ENCODE results near the gene B3GLCT.
A peak's percentile ranks its signal among the peaks of the same experiment; 100 is the strongest.

The B3GLCT gene

GRCh38 chr13:31248965-31249539 is 49.3 kb downstream of the B3GLCT start:
- no peak for DNase-seq
- peaks cover 6 to 15% of the 10 kb centered on the region in 2 donors for H3K9me3 Mint-ChIP-seq
- no peak for ATAC-seq (replicated peaks)

DNA sequence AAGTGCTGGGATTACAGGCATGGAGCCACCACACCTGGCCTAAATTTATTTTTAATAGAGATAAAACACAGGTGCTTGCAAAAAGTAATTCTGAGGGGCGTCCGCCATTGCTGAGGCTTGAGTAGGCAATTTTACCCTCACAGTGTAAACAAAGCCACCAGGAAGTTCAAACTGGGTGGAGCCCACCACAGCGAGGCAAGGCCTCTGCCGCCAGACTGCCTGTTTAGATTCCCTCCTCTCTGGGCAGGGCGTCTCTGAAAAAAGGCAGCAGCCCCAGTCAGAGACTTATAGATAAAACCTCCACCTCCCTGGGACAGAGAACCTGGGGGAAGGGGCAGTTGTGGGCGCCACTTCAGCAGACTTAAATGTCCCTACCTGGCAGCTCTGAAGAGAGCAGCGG is 50.7 kb downstream of the B3GLCT start:
- H3K27ac Mint-ChIP-seq, result no peak overlapping the region
- peaks cover 23 to 24% of the 10 kb centered on the region in 2 donors for H3K36me3 Mint-ChIP-seq
- H3K4me1 Mint-ChIP-seq, result no peaks in the 10 kb centered on the region
- peaks cover 6 to 17% of the 10 kb centered on the region in 2 donors for H3K9me3 Mint-ChIP-seq
- ATAC-seq (replicated peaks) (no peak), DNase-seq (no peak)
- no peaks in the 10 kb centered on the region for H3K27me3 Mint-ChIP-seq
- no peak overlapping the region for H3K4me3 Mint-ChIP-seq

More at GRCh38 chr13:31248965-31249539, 49.3 kb downstream of the B3GLCT start:
- H3K4me3 Mint-ChIP-seq, result no peak overlapping the region
- no peaks in the 10 kb centered on the region for H3K4me1 Mint-ChIP-seq
- H3K27ac Mint-ChIP-seq, result no peak overlapping the region
- H3K27me3 Mint-ChIP-seq, result no peaks in the 10 kb centered on the region
- H3K36me3 Mint-ChIP-seq, result peaks cover 20 to 24% of the 10 kb centered on the region in 2 donors

DNA sequence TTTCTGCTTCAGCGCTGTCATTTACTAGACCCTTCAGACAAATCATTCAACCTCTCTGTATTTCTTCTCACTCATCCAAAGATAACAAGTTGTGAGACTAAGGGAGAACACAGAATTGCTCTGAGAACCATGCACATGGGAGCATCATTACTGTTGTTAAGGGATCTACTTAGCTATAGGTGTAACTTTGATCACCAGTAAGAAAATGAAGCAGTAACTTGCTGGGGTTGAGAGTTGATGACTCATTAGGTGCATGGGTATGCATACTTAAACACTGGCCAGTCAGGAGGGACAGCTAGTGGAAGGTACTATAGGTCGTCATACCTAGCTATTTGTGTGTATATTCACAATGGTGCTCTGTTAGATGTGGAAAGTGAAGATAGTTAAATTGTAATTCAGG is 61.5 kb downstream of the B3GLCT start:
- Mint-ChIP-seq H3K4me1 (no peaks in the 10 kb centered on the region), H3K27me3 (no peaks in the 10 kb centered on the region), H3K27ac (no peak overlapping the region), H3K4me3 (no peak overlapping the region), H3K36me3 (peaks cover 14 to 19% of the 10 kb centered on the region in 2 donors), H3K9me3 (no peaks in the 10 kb centered on the region)
- DNase-seq, result no peak
- no peak for ATAC-seq (replicated peaks)

GRCh38 chr13:31263346-31263745 is 63.6 kb downstream of the B3GLCT start:
- Mint-ChIP-seq H3K4me1 (no peaks in the 10 kb centered on the region), H3K27ac (no peak overlapping the region), H3K27me3 (no peaks in the 10 kb centered on the region), H3K4me3 (no peak overlapping the region), H3K9me3 (no peaks in the 10 kb centered on the region), H3K36me3 (peaks cover 14 to 22% of the 10 kb centered on the region in 2 donors)
- no peak for ATAC-seq (replicated peaks)
- no peak for DNase-seq

DNA sequence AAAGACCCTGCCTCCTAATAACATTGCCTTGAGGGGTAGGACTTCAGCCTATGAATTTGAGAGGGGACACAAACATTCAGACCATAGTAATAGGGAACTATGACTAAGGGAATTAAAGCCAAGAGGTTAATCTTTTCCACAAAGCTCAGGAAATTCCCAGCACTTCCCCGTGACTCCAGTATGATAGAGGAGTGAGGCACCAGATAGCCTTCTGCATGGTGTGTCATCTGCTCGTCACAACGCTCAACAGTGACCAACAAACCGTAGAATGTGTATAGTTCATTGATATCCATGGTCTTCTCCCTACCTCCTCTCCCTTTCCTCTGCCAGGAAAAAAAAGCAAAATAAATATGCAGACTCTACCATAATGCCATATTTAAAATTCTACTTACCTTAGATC is 64.4 kb downstream of the B3GLCT start:
- Mint-ChIP-seq H3K27me3 (no peaks in the 10 kb centered on the region), H3K36me3 (peaks cover 14 to 23% of the 10 kb centered on the region in 2 donors), H3K9me3 (no peaks in the 10 kb centered on the region), H3K27ac (no peak overlapping the region), H3K4me3 (no peak overlapping the region), H3K4me1 (no peaks in the 10 kb centered on the region)
- DNase-seq (no peak), ATAC-seq (replicated peaks) (no peak)

- H3K36me3 Mint-ChIP-seq, result peaks cover 19 to 41% of the 10 kb centered on the region in 2 donors
- no peaks in the 10 kb centered on the region for H3K4me1 Mint-ChIP-seq
- H3K27me3 Mint-ChIP-seq, result no peaks in the 10 kb centered on the region
- H3K27ac Mint-ChIP-seq, result no peak overlapping the region
- ATAC-seq (replicated peaks) (no peak), DNase-seq (no peak)
- H3K9me3 Mint-ChIP-seq, result peaks cover 6 to 9% of the 10 kb centered on the region in 2 donors
- H3K4me3 Mint-ChIP-seq, result no peak overlapping the region
Observed at GRCh38 chr13:31267126-31267784, 67.5 kb downstream of the B3GLCT start.

GRCh38 chr13:31274390-31274789 is 74.6 kb downstream of the B3GLCT start:
- Mint-ChIP-seq H3K4me1 (no peaks in the 10 kb centered on the region), H3K9me3 (peaks cover 9 to 16% of the 10 kb centered on the region in 2 donors), H3K4me3 (no peak overlapping the region), H3K27ac (no peak overlapping the region), H3K27me3 (no peaks in the 10 kb centered on the region), H3K36me3 (peaks cover 39 to 67% of the 10 kb centered on the region in 2 donors)
- ATAC-seq (replicated peaks), result no peak
- DNase-seq, result no peak

DNA sequence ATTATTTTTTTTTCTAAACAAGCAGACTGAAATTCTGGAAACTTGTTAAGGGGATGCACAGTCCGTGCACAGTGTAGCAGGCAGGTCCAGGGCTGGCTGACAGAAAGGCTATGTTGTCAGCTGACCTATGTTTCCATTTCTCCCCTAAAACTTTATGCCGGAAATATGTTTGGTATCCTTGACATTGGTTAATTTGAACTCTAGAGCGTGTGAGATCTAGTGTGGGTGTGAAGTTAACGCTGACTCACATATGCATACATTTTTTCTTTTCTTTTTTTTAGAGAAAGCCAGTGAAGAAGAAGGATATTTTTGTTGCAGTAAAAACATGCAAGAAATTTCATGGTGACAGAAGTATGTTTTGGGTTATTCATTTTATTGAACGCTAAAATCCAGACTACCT is 76.6 kb downstream of the B3GLCT start:
- H3K36me3 Mint-ChIP-seq, result peaks cover 28 to 53% of the 10 kb centered on the region in 2 donors
- no peaks in the 10 kb centered on the region for H3K4me1 Mint-ChIP-seq
- no peaks in the 10 kb centered on the region for H3K27me3 Mint-ChIP-seq
- H3K27ac Mint-ChIP-seq, result no peak overlapping the region
- no peak for ATAC-seq (replicated peaks)
- no peak overlapping the region for H3K4me3 Mint-ChIP-seq
- DNase-seq, result no peak
- peaks cover 4 to 7% of the 10 kb centered on the region in 2 donors for H3K9me3 Mint-ChIP-seq

GRCh38 chr13:31278869-31279268 is 79.1 kb downstream of the B3GLCT start:
- DNase-seq (no peak), ATAC-seq (replicated peaks) (no peak)
- Mint-ChIP-seq H3K4me3 (no peak overlapping the region), H3K9me3 (peaks cover 4 to 7% of the 10 kb centered on the region in 2 donors), H3K27ac (no peak overlapping the region), H3K4me1 (no peaks in the 10 kb centered on the region), H3K36me3 (peaks cover 27 to 43% of the 10 kb centered on the region in 2 donors), H3K27me3 (no peaks in the 10 kb centered on the region)

GRCh38 chr13:31282741-31283455 is 83.1 kb downstream of the B3GLCT start:
- H3K27me3 Mint-ChIP-seq, result no peaks in the 10 kb centered on the region
- H3K4me1 Mint-ChIP-seq, result peaks cover 0 to 1% of the 10 kb centered on the region in 2 donors
- no peak overlapping the region for H3K4me3 Mint-ChIP-seq
- DNase-seq (no peak), ATAC-seq (replicated peaks) (no peak)
- no peak overlapping the region for H3K27ac Mint-ChIP-seq
- peaks cover 6 to 8% of the 10 kb centered on the region in 2 donors for H3K9me3 Mint-ChIP-seq
- H3K36me3 Mint-ChIP-seq, result peaks cover 19 to 26% of the 10 kb centered on the region in 2 donors

GRCh38 chr13:31286930-31287329 is 87.2 kb downstream of the B3GLCT start:
- Mint-ChIP-seq H3K4me1 (peaks cover 0 to 1% of the 10 kb centered on the region in 2 donors), H3K4me3 (no peak overlapping the region), H3K27ac (no peak overlapping the region), H3K27me3 (no peaks in the 10 kb centered on the region), H3K9me3 (peaks cover 25 to 29% of the 10 kb centered on the region in 2 donors), H3K36me3 (peaks cover 39 to 48% of the 10 kb centered on the region in 2 donors)
- no peak for DNase-seq
- ATAC-seq (replicated peaks), result no peak

GRCh38 chr13:31301119-31301518 is 101.3 kb downstream of the B3GLCT start:
- peaks cover 29 to 51% of the 10 kb centered on the region in 2 donors for H3K36me3 Mint-ChIP-seq
- peaks cover 0 to 3% of the 10 kb centered on the region in 2 donors for H3K4me1 Mint-ChIP-seq

GRCh38 chr13:31310356-31310755 is 110.6 kb downstream of the B3GLCT start:
- H3K27ac Mint-ChIP-seq, result no peak overlapping the region
- H3K9me3 Mint-ChIP-seq, result peaks cover 20 to 37% of the 10 kb centered on the region in 2 donors
- no peak overlapping the region for H3K4me3 Mint-ChIP-seq
- peaks cover 35 to 39% of the 10 kb centered on the region in 2 donors for H3K36me3 Mint-ChIP-seq
- ATAC-seq (replicated peaks) (no peak), DNase-seq (no peak)
- no peaks in the 10 kb centered on the region for H3K4me1 Mint-ChIP-seq
- H3K27me3 Mint-ChIP-seq, result no peaks in the 10 kb centered on the region

More at GRCh38 chr13:31301119-31301518, 101.3 kb downstream of the B3GLCT start:
- Mint-ChIP-seq H3K9me3 (peaks cover 7 to 8% of the 10 kb centered on the region in 2 donors), H3K27me3 (no peaks in the 10 kb centered on the region), H3K27ac (no peak overlapping the region), H3K4me3 (no peak overlapping the region)
- ATAC-seq (replicated peaks) (peak in 1 of 2 donors; percentile 38), DNase-seq (no peak)

DNA sequence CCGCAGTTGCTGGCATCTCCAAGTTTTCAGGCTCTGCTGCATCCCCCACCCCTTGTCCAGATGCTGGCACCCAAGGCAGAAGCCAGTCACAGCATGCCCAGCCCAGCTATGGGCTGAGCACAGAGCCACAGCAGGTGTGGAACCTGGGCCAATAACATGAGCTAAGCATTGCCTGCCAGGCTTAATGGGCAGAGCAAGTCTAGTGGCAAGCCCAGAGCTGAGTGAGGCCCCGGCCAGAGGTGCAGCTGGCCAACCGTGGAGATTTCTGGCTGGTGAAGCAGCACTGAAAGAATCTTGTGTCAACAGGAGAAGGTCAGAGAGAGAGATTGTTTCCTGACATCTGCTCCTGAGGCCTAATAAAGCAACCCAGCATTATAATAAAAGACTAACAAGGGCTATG is 111.0 kb downstream of the B3GLCT start:
- H3K36me3 Mint-ChIP-seq, result peaks cover 37 to 41% of the 10 kb centered on the region in 2 donors
- no peak overlapping the region for H3K27ac Mint-ChIP-seq
- peaks cover 21 to 39% of the 10 kb centered on the region in 2 donors for H3K9me3 Mint-ChIP-seq
- ATAC-seq (replicated peaks) (no peak), DNase-seq (no peak)
- no peaks in the 10 kb centered on the region for H3K4me1 Mint-ChIP-seq
- no peak overlapping the region for H3K4me3 Mint-ChIP-seq
- no peaks in the 10 kb centered on the region for H3K27me3 Mint-ChIP-seq
